Type B pancreatic cell (in vitro differentiated cells): ENCODE results near the gene DCC. TPM values are rescaled to one million over a fixed set of nuclear protein-coding genes. Genes with fewer than 3 reads are reported as not detected.

ENCODE experiments used
- DNase-seq: peaks from one replicate; pipeline ENCODE4 v3.0.0; 2021; ENCODE audit warnings: mixed read lengths; ENCODE audit not compliant: unreplicated experiment; ENCODE audit errors: extremely low spot score
- H3K27ac Mint-ChIP-seq: 2 replicates; pipeline ENCODE4 v1.8.0; 2021; ENCODE audit warnings: mild to moderate bottlenecking, mixed read lengths
- H3K27me3 Mint-ChIP-seq: 2 replicates; pipeline ENCODE4 v1.8.0; 2021; ENCODE audit warnings: mixed read lengths
- H3K36me3 Mint-ChIP-seq: 2 replicates; pipeline ENCODE4 v1.8.0; 2021; ENCODE audit warnings: mixed read lengths
- H3K4me1 Mint-ChIP-seq: one replicate; pipeline ENCODE4 v1.8.0; 2021; ENCODE audit warnings: mixed read lengths; ENCODE audit not compliant: unreplicated experiment
- H3K4me3 Mint-ChIP-seq: 2 replicates; pipeline ENCODE4 v1.8.0; 2021; ENCODE audit warnings: mild to moderate bottlenecking, mixed read lengths
- H3K9me3 Mint-ChIP-seq: 2 replicates; pipeline ENCODE4 v1.8.0; 2021; ENCODE audit warnings: mixed read lengths
- total RNA-seq: library from RNA; stranded (reverse); gene quantifications from 2 replicates; pipeline ENCODE4 v1.2.1, GENCODE V29; 2021; ENCODE audit warnings: low replicate concordance
- TF ChIP-seq, protein P1 (sequence below): fragments of 200-600 bp; sonication (generic); conservative IDR thresholded peaks from 2 replicates; pipeline ENCODE4 v1.5.0; 2021; ENCODE audit warnings: antibody characterized with exemption, mild to moderate bottlenecking

Gene DCC
- total RNA-seq, 1 donor from 2014 or later = 11.6 TPM

DNA sequence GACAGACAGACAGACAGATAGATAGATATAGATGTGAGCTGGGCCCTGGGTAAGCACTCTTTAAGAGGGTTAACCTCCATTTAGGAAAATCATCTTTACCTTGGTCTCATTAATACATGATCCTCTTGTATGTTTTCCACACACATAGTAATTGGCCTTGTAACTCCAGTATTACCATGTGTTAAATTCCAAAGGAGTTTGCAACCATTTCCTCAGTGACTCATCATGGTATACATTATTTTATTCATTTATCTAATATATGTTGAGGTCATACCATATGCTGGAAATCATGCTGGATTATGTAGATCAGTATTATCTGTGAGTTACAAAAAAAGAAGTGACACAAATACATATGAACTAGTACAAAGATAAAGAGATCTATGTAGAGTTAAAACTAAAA, 504.3 kb downstream of the DCC start:
- Mint-ChIP-seq H3K4me3 (no peak overlapping the region), H3K27ac (no peak overlapping the region), H3K27me3 (peaks cover 3% of the 10 kb centered on the region), H3K36me3 (no peaks in the 10 kb centered on the region), H3K9me3 (no peaks in the 10 kb centered on the region), H3K4me1 (no peaks in the 10 kb centered on the region)
- TF ChIP-seq, protein P1, sequence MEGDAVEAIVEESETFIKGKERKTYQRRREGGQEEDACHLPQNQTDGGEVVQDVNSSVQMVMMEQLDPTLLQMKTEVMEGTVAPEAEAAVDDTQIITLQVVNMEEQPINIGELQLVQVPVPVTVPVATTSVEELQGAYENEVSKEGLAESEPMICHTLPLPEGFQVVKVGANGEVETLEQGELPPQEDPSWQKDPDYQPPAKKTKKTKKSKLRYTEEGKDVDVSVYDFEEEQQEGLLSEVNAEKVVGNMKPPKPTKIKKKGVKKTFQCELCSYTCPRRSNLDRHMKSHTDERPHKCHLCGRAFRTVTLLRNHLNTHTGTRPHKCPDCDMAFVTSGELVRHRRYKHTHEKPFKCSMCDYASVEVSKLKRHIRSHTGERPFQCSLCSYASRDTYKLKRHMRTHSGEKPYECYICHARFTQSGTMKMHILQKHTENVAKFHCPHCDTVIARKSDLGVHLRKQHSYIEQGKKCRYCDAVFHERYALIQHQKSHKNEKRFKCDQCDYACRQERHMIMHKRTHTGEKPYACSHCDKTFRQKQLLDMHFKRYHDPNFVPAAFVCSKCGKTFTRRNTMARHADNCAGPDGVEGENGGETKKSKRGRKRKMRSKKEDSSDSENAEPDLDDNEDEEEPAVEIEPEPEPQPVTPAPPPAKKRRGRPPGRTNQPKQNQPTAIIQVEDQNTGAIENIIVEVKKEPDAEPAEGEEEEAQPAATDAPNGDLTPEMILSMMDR = no peak
- DNase-seq = no peak

DNA sequence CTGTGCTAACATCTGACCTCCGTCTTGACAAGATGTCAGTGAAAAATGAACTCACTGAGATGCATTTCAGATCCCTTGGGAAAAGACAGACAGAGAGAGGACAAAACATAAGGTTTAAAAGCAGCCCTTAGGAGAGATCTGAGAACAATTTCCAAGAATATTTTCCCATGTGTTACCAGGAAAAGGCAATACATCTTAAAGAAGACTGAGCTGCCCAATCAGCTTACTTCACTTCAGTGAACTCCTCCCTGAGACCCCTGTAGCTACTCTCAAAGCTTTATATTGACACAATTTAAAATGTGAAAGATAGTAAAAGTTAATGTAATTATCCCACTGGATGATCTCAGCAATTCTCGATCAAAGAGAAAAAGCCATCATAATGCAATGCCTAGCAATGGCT, 505.0 kb downstream of the DCC start:
- no peaks in the 10 kb centered on the region for H3K9me3 Mint-ChIP-seq
- no peak overlapping the region for H3K4me3 Mint-ChIP-seq
- TF ChIP-seq, protein P1 = no peak
- no peak overlapping the region for H3K27ac Mint-ChIP-seq
- H3K36me3 Mint-ChIP-seq = no peaks in the 10 kb centered on the region
- H3K4me1 Mint-ChIP-seq = no peaks in the 10 kb centered on the region
- H3K27me3 Mint-ChIP-seq = peaks cover 3% of the 10 kb centered on the region
- DNase-seq = no peak

DNA sequence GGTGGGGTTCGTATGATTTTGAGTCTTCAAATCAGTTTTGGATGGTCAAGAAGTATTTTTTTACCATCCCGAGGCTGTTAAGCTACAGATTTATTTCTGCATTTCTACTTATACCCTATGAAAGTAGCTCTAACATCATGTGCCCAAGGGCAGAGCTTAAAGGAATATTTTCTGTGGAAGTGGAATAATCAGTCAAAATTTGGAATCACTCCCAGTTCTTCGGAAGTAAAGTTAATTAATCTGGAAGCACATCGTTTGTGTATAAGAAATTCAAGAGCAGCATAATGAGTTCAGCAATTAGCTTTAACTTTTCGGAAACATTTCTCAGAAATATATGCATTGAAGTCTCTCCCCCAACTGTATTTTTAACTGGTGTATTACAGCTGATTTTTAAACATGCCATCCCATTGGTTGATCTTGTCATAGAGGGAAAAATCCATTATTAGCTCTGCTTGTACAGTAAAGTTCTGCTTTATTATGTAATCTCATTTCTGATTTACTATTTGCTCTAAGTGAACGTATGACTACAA, 510.1 kb downstream of the DCC start:
- Mint-ChIP-seq H3K9me3 (no peaks in the 10 kb centered on the region), H3K27ac (no peak overlapping the region), H3K4me1 (no peaks in the 10 kb centered on the region), H3K36me3 (no peaks in the 10 kb centered on the region), H3K27me3 (peaks cover 3% of the 10 kb centered on the region), H3K4me3 (no peak overlapping the region)
- DNase-seq = no peak
- TF ChIP-seq, protein P1 = no peak

GRCh38 chr18:52861558-52861957, 521.6 kb downstream of the DCC start:
- Mint-ChIP-seq H3K36me3 (no peaks in the 10 kb centered on the region), H3K9me3 (no peaks in the 10 kb centered on the region), H3K27me3 (no peaks in the 10 kb centered on the region), H3K4me3 (no peak overlapping the region), H3K4me1 (no peaks in the 10 kb centered on the region), H3K27ac (no peak overlapping the region)
- TF ChIP-seq, protein P1 = no peak
- no peak for DNase-seq

DNA sequence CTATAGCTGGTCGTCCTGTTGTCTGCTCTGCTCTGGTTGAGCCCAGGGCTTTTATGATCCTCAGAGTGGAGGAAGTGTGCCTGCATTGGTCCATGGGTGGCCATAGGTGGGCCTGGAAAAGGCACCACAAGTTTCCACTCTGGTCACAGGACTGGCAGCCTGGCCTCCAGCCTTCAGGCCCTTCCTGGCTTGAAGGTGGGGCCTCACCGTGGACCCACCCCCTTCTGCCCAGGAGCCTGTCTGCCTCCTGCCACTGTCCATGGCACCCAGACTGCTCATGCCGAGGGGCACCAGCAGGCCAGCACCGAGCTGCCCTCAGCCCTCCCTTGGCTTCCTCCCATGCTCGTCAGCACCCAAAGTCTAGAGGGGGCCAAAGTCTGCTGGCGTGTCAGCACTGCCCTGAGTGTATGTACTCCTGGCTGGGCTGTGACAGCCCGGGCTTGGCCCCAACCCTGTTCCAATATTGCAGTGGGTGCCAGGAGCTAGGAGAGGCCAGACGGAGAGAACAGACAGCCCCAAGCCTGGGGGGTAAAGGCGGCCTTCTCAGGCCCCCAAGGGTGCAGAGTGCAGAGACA, 529.4 kb downstream of the DCC start:
- no peaks in the 10 kb centered on the region for H3K4me1 Mint-ChIP-seq
- H3K4me3 Mint-ChIP-seq = no peak overlapping the region
- no peak for DNase-seq
- no peak overlapping the region for H3K27ac Mint-ChIP-seq
- no peaks in the 10 kb centered on the region for H3K9me3 Mint-ChIP-seq
- TF ChIP-seq, protein P1 = no peak
- H3K27me3 Mint-ChIP-seq = peaks cover 8% of the 10 kb centered on the region
- no peaks in the 10 kb centered on the region for H3K36me3 Mint-ChIP-seq
